Measurements from ENCODE around the gene FERD3L. TPM values are rescaled to one million over a fixed set of nuclear protein-coding genes. Genes with fewer than 3 reads are reported as not detected.
A peak's percentile ranks its signal among the peaks of the same experiment; 100 is the strongest.
"Not testable (repeated sequence)": the region's sequence is repeated elsewhere in the genome, so short reads cannot be mapped to it uniquely, and the experiment has no call there.

FERD3L gene
- not detected for total RNA-seq

- peaks cover 0 to 3% (median 0%) of the 10 kb centered on the region in 4 donors for H3K4me1 ChIP-seq
- H3K27me3 ChIP-seq: peaks cover 70% of the 10 kb centered on the region
- TF ChIP-seq POLR2A (IDR thresholded peaks at IDR 0.05) (no peak), POLR2AphosphoS5 (IDR thresholded peaks at IDR 0.05) (no peak), CTCF (IDR thresholded peaks at IDR 0.05) (no peak), EP300 (IDR thresholded peaks at IDR 0.05; ENCODE audit: low read depth) (no peak)
- in situ Hi-C loops (cut with MboI; ENCODE audit: low pct_ligation_motif_present in 1 of 4, low pct_unique_long_range_greater_than_20kb in 1 of 4, low sequenced_read_pairs in 3 of 4) (no loop called here), intact Hi-C loops (cut with DNase I; ENCODE audit: low total_unique reads) (no loop called here)
- 20 to 32% methylated on average over 1 to 51 of the region's 51 CpGs for WGBS, 2 donors (ENCODE audit: low coverage in 1 of 2)
- no peak for DNase-seq
- H3K4me3 ChIP-seq: peak within 1 kb of the TSS in 1 of 4 donors; percentile 12
- no peaks in the 10 kb centered on the region for H3K9me3 ChIP-seq
- no peak within 1 kb of the TSS for H3K27ac ChIP-seq
- no peaks in the 10 kb centered on the region for H3K36me3 ChIP-seq
Observed at GRCh38 chr7:19144661-19145433, at the start of gene FERD3L. Gene FERD3L (minus strand): TSS chr7:19145421. CDS start chr7:19145362, 59 bp downstream.

- intact Hi-C loops (cut with DNase I; ENCODE audit: low total_unique reads); DNase-seq; H3K36me3 ChIP-seq; H3K4me3 ChIP-seq; H3K27me3 ChIP-seq; H3K9me3 ChIP-seq; H3K4me1 ChIP-seq; in situ Hi-C loops (cut with MboI; ENCODE audit: low pct_ligation_motif_present in 1 of 4, low pct_unique_long_range_greater_than_20kb in 1 of 4, low sequenced_read_pairs in 3 of 4); H3K27ac ChIP-seq: not testable (repeated sequence)
- 48% methylated on average over 14 of the region's 14 CpGs; no CpG with 5 or more reads in 1 of the 2 donors for WGBS, 2 donors (ENCODE audit: low coverage in 1 of 2)
Observed at GRCh38 chr7:19194417-19194816, 49.2 kb upstream of the FERD3L start.

GRCh38 chr7:19181634-19182033 is 36.4 kb upstream of the FERD3L start:
- TF ChIP-seq POLR2A (IDR thresholded peaks at IDR 0.05) (no peak), CTCF (IDR thresholded peaks at IDR 0.05) (no peak), EP300 (IDR thresholded peaks at IDR 0.05; ENCODE audit: low read depth) (no peak), POLR2AphosphoS5 (IDR thresholded peaks at IDR 0.05) (no peak)
- no peaks in the 10 kb centered on the region for H3K27me3 ChIP-seq
- H3K9me3 ChIP-seq: peaks cover 7 to 10% of the 10 kb centered on the region in 2 donors
- no peak overlapping the region for H3K4me3 ChIP-seq
- intact Hi-C loops (cut with DNase I; ENCODE audit: low total_unique reads): no loop called here
- DNase-seq: no peak
- no peaks in the 10 kb centered on the region for H3K4me1 ChIP-seq
- in situ Hi-C loops (cut with MboI; ENCODE audit: low pct_ligation_motif_present in 1 of 4, low pct_unique_long_range_greater_than_20kb in 1 of 4, low sequenced_read_pairs in 3 of 4): no loop called here
- H3K27ac ChIP-seq: no peak overlapping the region
- H3K36me3 ChIP-seq: no peaks in the 10 kb centered on the region
- 91% methylated on average over 1 of the region's 1 CpG; no CpG with 5 or more reads in 1 of the 2 donors for WGBS, 2 donors (ENCODE audit: low coverage in 1 of 2)

- TF ChIP-seq POLR2A (IDR thresholded peaks at IDR 0.05) (no peak), CTCF (IDR thresholded peaks at IDR 0.05) (no peak), POLR2AphosphoS5 (IDR thresholded peaks at IDR 0.05) (no peak), EP300 (IDR thresholded peaks at IDR 0.05; ENCODE audit: low read depth) (no peak)
- Histone ChIP-seq H3K4me1 (no peaks in the 10 kb centered on the region), H3K27ac (no peak overlapping the region), H3K27me3 (no peaks in the 10 kb centered on the region), H3K36me3 (no peaks in the 10 kb centered on the region), H3K9me3 (peaks cover 5 to 10% of the 10 kb centered on the region in 2 donors), H3K4me3 (no peak overlapping the region)
- intact Hi-C loops (cut with DNase I; ENCODE audit: low total_unique reads) (no loop called here), in situ Hi-C loops (cut with MboI; ENCODE audit: low pct_ligation_motif_present in 1 of 4, low pct_unique_long_range_greater_than_20kb in 1 of 4, low sequenced_read_pairs in 3 of 4) (no loop called here)
- DNase-seq: no peak
- WGBS, 2 donors (ENCODE audit: low coverage in 1 of 2): 77 to 78% methylated on average over 4 of the region's 4 CpGs
Observed at GRCh38 chr7:19178595-19178994, 33.4 kb upstream of the FERD3L start.
